Fibroblast of peridontal ligament (primary cell): Measurements from ENCODE around the gene ZNF532.
A peak's percentile ranks its signal among the peaks of the same experiment; 100 is the strongest.

ENCODE experiments used
- DNase-seq: peaks from one replicate; pipeline ENCODE4 v3.0.0-alpha.2; 2010; ENCODE audit errors: extremely low read depth

ZNF532 gene

DNA sequence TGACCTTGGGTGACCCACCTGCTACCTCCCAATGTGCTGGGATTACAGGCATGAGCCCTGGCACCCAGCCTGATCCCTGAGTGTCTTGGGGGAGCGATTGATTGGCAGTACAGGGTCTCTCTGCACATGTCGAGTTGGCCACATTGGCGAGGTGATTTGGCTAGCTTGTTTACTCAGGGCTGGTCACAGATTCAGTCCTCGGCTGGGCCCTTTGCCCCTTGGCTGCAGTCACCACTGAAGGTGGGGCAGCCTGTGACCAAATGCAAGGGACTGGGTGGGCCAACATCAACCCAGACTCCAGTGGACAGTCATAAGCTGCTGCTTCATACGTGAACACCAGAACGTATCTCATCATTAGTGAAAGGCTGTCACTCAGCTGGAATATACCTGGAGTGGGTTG, 114.9 kb downstream of the ZNF532 start:
- no peak for DNase-seq

GRCh38 chr18:58980991-58981390, 116.3 kb downstream of the ZNF532 start:
- no peak for DNase-seq

- DNase-seq = no peak
These were observed 118.8 kb downstream of the ZNF532 start for GRCh38 chr18:58983260-58984155.

DNA sequence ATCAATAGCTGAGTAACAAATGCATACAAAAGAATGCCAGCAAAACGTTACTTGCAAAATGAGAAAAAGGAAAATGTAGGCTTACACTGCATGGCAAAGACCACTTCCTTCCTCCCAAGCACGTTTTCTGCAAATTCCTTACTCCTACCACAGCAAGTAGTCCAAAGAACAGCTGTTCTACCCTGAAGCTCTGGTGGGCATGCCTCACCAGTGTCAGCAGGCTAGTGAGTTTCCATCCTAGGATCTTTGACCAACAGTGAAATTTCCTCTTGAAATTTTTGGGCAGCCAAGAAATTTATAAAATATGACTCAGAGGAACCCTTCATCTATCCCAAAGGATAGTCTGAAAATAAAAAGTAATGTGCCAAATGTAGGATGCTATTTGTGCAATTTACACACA, 123.9 kb downstream of the ZNF532 start:
- peak; percentile 37 for DNase-seq

DNA sequence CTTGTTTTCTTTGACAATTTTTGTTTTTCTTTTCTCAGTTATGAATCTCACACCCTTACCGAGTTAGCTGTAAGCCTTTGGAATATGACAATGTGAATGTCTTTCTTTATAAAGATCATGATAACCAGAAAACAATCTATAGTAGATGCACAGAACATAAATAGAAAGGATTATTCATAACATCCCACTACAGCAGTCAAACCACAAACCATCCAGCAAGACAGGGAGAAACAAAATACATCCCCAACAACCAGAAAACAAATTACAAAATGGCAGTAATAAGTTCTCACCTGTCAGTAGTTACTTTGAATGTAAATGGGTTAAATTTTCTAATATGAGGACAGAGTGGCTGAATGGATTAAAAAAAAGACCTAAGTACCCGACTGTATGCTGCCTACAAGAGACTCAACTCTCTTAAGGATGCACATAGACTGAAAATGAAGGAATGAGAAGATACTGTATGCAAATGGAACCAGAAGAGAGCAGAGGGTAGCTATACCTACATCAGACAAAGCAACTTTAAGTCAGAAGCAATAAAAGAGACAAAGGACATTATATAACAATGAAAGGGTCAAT, 124.6 kb downstream of the ZNF532 start:
- DNase-seq = no peak

GRCh38 chr18:58990720-58991119, 126.0 kb downstream of the ZNF532 start:
- DNase-seq = no peak

GRCh38 chr18:58991167-58991798, 126.6 kb downstream of the ZNF532 start:
- peak; percentile 44 for DNase-seq

DNA sequence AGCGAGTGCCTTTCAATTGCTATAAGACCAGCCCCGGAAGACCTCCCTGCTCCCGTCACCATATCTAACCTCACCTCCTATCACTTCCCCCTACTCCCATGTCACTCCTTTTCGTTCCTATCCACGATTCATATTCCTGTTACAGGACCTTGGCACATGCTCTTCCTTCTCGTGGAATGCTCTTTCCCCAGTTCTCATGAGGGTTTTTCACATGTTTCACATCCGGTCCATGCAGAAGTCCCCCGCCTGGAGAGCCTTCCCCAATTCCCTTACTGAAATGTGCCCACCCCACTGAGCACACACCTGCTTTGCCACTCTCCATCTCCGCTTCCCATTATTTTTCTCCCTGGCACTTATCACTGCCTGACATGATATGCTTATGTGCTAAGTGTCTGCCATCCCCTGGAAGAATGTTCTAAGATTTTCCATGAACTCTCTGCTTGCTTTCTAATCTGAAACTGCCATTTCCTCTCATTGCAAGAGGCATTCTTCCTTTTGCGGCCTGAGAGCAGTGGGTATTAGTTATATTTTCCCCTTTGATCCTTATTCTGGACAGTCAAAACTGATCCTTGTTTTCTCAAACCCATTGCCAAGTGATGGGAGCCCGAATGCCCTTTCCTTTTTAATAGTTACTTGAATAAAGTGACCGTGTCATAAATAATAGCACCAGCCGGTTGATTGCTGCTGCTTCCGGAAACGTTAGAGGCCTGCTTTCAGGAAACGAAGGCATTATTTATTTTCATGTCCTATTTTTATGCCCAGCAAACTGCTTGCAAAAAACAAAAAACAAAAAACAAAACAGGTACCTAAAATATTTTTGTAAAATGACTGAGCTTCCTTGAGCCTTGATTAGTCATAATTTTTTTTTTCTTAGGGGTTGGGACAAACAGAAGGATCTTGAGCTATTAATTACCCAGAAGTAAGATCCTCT, 127.9 kb downstream of the ZNF532 start:
- DNase-seq = no peak

DNA sequence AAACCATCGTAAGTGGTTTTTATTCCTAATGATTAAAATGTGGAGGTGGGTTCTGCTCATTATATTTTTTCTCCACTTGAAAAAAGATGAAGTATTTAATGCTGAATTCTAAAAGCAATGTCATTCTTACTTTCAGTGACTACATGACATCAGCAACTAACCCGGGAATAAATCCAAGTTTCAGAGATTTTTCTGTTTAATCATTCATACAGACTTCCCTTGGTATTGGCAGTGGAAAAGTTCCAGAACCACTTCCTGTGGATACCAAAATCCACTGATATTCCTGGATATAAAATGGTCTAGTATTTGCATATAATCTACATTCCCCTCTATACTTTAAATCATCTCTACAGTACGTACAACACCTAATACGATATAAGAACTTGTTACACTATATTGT, 128.6 kb downstream of the ZNF532 start:
- peak; percentile 98 for DNase-seq

DNA sequence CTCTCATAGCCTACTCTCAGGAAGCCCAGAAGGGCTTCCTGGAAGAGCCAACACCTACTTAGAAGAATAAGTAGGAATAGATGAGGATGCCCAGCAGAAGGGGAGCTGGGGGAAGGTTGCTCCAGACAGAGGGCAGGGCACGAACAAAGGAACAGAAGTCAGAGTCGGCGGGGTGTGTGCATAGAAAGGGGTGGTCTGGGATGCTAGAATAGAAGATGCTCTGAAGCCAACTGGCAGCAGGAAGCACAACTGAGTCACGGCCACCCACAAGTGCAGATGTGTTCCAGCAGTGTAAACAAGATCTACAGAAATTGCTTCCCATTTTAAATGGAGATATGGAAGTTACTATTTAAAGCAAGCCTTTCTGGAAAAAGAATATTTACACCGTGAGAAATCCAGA, 131.0 kb downstream of the ZNF532 start:
- DNase-seq = no peak

DNA sequence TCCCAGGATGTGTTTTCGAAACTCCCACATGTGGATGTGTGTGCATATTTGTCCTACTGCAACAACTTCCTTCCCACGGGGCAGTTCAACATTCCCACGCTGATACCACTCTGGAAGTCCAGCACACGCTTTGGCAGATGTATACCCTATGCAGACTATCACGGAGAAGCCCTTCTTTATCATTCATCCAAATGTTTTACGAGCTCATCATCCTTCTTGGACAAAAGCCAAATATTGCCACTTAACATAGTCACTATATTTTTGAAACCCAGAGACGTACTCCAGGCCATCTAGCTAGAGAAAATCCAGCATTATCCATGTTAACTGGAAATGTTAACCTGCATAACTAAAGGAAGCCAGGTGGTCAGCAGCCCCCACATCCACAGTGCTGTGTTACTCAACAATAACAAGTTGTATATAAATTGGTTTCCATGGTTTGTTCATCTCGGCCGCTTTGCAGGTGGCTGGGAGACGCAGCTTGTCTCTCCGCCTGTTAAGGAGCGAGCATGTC, 131.5 kb downstream of the ZNF532 start:
- DNase-seq = peak; percentile 91

DNA sequence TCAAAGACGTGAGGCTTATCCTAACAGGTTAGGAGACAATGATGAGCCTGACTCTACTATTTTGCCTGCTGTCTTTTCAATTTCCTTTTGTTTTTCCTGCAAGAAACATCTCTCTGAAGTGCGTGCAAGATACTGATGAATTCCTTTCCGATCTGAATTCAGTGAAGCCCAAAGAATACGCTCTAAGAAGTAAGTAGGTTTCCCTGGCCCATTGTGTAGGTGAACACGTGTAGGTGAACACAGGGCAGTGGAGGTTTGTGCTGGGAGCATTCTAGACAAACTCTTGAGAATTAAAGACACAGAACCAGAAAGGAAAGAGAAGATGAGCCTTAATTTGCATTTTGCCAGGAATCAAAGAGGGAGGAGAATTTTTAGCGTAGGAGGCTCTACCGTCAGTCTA, 132.0 kb downstream of the ZNF532 start:
- DNase-seq = no peak

- DNase-seq = peak; percentile 99
These were observed 133.2 kb downstream of the ZNF532 start for GRCh38 chr18:58997811-58998337.

GRCh38 chr18:58998401-58999203, 133.9 kb downstream of the ZNF532 start:
- peak; percentile 70 for DNase-seq

DNA sequence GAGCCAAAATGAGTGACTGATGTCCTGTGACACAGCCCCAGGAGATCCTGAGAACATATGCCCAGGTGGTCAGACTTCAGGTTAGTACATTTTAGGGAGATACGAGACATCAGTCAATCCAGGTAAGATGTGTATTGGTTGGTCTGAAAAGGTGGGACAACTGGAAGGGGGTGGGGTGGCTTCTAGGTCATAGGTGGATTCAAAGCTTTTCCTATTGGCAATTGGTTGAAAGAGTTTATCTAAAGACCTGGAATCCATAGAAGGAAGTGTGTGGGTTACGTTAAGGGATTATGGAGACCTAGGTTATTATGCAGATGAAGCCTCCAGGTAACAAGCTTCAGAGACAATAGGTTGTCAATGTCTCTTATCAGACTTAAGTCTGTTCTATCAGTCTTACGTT, 136.5 kb downstream of the ZNF532 start:
- DNase-seq = no peak

GRCh38 chr18:59001721-59002120, 137.0 kb downstream of the ZNF532 start:
- DNase-seq = no peak

DNA sequence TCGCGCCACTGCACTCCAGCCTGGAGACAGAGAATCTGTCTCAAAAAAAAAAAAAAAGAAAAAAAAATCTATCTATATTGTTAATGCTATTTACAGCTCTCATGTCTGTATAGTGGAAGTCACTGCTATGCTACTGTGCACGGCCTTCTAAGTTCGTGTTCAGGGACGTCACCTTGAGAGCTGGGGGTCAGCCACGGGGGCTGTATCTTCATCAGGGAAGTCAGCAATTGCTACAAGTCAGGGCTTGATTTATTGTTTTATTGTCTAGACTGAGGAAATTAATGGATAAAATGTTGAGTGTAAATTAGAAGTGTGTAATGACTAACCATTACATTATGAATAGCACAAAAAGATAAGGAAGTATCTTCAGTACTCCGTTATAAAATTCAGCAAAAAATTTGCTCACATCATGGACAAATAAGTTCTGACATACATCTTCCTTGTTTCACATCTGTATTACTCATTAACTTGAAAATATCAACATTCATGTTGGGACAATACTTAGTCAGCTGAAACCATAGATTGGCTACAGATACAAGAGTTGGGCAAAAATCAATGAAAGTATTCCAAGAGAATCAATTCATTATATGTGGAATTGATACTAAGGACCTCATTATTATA, 138.4 kb downstream of the ZNF532 start:
- no peak for DNase-seq

GRCh38 chr18:59005262-59005661, 140.6 kb downstream of the ZNF532 start:
- DNase-seq = peak; percentile 91

- peak; percentile 84 for DNase-seq
These were observed 141.9 kb downstream of the ZNF532 start for GRCh38 chr18:59006461-59007067.
